SK-N-MC (cell line): ENCODE results near the gene PLA2G6.

ENCODE experiments used
- EZH2 ChIP-seq: fragments of 200-600 bp; sonication (generic); IDR thresholded peaks from one replicate; pipeline ENCODE4 v1.6.1; 2017; ENCODE audit warnings: antibody characterized with exemption
- FOXP2 ChIP-seq: optimal IDR thresholded peaks from 2 replicates; pipeline ENCODE3; 2011; ENCODE audit warnings: mild to moderate bottlenecking, moderate library complexity; ENCODE audit not compliant: insufficient read depth; ENCODE audit errors: extremely low read length, control extremely low read depth
- POLR2AphosphoS5 ChIP-seq: IDR thresholded peaks from 2 replicates; pipeline ENCODE4 v1.6.1; 2012; ENCODE audit warnings: mild to moderate bottlenecking, low read depth, low read length, borderline replicate concordance

- no peak for TF ChIP-seq POLR2AphosphoS5
- TF ChIP-seq EZH2 = no peak
- TF ChIP-seq FOXP2 = no peak
Measured at GRCh38 chr22:38086001-38086845, 95.4 kb downstream of the PLA2G6 start.
